ENCODE data around the gene NRG3.

The NRG3 gene

DNA sequence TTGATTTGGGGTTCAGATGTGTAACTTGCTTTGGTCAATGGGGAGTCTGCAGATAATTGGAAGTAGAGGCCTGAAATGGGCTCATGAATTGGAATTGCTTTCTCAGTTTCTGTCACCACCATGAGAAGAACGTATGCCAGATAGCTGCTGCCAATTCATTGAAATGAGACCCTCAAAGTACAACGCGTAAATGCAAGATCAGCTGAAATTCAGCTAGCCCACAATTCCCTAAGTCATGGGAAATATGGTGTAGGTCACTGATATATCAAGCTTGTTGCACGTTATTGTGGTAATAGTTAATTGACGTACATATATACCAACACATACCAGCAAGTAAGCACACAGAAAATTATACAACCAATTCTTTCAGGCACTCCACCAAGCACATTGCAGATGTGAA is 520.0 kb downstream of the NRG3 start:
- DNase-seq (ENCODE audit: low spot score), result no peak
- TF ChIP-seq, protein P1, sequence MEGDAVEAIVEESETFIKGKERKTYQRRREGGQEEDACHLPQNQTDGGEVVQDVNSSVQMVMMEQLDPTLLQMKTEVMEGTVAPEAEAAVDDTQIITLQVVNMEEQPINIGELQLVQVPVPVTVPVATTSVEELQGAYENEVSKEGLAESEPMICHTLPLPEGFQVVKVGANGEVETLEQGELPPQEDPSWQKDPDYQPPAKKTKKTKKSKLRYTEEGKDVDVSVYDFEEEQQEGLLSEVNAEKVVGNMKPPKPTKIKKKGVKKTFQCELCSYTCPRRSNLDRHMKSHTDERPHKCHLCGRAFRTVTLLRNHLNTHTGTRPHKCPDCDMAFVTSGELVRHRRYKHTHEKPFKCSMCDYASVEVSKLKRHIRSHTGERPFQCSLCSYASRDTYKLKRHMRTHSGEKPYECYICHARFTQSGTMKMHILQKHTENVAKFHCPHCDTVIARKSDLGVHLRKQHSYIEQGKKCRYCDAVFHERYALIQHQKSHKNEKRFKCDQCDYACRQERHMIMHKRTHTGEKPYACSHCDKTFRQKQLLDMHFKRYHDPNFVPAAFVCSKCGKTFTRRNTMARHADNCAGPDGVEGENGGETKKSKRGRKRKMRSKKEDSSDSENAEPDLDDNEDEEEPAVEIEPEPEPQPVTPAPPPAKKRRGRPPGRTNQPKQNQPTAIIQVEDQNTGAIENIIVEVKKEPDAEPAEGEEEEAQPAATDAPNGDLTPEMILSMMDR (IDR thresholded peaks at IDR 0.05; ENCODE audit: extremely low read depth, insufficient read depth, missing control alignments), result no peak
- in situ Hi-C loops (cut with MboI; ENCODE audit: low pct_unique_long_range_greater_than_20kb, low sequenced_read_pairs, unreplicated experiment), result no loop called here

DNA sequence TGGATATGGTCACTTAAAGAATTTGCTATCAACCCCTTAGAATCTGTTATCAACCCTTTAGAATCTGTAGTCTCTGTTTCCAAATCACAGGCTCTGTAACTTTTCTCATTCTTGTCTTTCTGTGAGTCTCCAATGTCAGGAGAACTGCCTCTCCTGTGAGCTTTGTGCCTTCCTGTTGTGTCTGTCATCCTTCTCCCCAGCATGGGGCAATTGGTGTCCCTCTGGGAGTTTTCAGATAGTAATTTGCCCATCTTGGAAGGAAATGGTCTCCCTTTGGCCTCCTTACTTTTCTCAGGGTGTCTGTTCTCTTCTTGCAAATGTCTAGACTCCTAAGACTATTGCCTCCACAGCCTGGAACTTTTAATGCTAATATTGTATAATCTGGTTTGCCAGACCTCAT is 521.9 kb downstream of the NRG3 start:
- in situ Hi-C loops (cut with MboI; ENCODE audit: low pct_unique_long_range_greater_than_20kb, low sequenced_read_pairs, unreplicated experiment), result no loop called here
- TF ChIP-seq, protein P1 (IDR thresholded peaks at IDR 0.05; ENCODE audit: extremely low read depth, insufficient read depth, missing control alignments), result no peak
- no peak for DNase-seq (ENCODE audit: low spot score)

DNA sequence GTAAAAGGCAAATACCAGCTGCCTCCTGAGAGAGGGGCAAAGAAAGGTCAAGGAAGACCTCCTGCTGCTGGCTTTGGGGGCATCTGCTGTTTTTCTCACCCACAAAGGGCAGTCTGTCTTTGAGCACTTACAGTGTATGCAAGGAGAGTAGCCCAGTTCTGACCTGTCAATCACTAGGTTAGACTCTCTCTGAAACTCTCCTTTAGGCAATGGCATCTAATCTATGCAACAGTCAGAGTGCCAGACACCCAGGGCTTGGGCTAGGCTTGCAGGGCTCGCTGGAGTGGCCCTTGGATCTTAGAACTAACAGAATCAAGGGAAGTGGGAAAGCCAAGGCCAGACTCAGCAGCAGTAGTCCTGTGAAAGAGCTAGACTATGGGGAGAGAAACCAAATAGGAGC is 522.9 kb downstream of the NRG3 start:
- in situ Hi-C loops (cut with MboI; ENCODE audit: low pct_unique_long_range_greater_than_20kb, low sequenced_read_pairs, unreplicated experiment), result no loop called here
- TF ChIP-seq, protein P1 (IDR thresholded peaks at IDR 0.05; ENCODE audit: extremely low read depth, insufficient read depth, missing control alignments), result no peak
- DNase-seq (ENCODE audit: low spot score), result no peak

DNA sequence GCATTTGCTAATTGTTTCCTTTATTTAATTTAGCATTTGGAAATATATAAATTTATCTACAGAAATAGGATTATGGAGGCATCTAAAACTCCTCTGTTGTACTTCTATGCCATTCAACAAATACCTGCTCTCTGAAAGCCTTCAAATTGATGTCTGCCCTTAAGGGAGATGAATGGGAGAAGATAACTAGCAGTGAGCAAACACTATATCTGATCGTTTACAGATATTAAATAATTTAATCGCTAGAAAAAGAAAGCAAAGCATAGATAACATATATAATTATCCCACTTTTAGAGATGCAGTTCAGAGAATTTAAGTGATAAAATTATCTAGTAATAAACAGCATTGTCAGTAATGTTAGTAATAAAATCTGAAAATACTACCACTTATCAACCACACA is 524.9 kb downstream of the NRG3 start:
- TF ChIP-seq, protein P1 (IDR thresholded peaks at IDR 0.05; ENCODE audit: extremely low read depth, insufficient read depth, missing control alignments), result no peak
- DNase-seq (ENCODE audit: low spot score), result no peak
- in situ Hi-C loops (cut with MboI; ENCODE audit: low pct_unique_long_range_greater_than_20kb, low sequenced_read_pairs, unreplicated experiment), result no loop called here

DNA sequence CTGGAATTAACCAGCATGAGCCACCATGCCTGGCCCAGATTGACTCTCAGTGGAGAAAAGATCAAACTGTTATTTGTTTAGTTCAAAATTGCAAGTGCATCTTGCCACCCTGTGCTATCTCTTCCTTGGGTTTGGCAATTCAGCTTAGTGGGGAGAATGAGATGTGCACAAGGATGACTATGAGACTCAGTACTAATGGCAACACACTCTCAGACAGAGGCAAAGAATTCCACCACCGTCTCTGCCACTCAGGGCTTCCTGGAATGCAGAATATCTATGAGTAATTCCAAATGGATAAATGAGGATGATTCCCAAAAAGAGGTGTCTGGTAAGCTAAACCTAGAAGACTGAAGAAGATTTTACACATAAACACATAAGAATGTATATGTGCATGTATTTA is 525.8 kb downstream of the NRG3 start:
- in situ Hi-C loops (cut with MboI; ENCODE audit: low pct_unique_long_range_greater_than_20kb, low sequenced_read_pairs, unreplicated experiment), result no loop called here
- no peak for DNase-seq (ENCODE audit: low spot score)
- TF ChIP-seq, protein P1 (IDR thresholded peaks at IDR 0.05; ENCODE audit: extremely low read depth, insufficient read depth, missing control alignments), result no peak

DNA sequence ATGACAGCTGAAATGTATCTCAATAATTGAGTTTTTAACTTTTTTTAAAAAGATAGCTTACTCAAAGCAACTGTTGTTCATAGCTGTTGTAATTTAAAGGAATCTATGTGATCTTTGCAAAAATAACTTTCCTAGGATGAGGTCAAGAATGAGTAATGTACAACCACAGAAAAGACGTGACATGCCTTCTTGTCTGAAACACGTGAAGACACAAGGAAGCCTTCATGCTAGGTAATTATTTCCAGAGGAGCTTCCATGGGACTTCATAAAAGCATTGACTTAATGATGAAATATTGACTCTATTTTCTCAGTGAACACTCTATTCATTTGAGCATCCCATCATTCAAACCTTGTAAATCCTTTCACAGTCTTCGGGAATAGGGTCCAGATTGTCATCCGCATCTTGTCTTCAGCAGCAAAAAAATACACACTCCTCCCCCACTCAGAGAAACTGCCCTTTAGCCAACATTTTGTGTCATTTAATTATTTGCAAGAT is 528.0 kb downstream of the NRG3 start:
- TF ChIP-seq, protein P1 (IDR thresholded peaks at IDR 0.05; ENCODE audit: extremely low read depth, insufficient read depth, missing control alignments), result no peak
- in situ Hi-C loops (cut with MboI; ENCODE audit: low pct_unique_long_range_greater_than_20kb, low sequenced_read_pairs, unreplicated experiment), result no loop called here
- DNase-seq (ENCODE audit: low spot score), result no peak

DNA sequence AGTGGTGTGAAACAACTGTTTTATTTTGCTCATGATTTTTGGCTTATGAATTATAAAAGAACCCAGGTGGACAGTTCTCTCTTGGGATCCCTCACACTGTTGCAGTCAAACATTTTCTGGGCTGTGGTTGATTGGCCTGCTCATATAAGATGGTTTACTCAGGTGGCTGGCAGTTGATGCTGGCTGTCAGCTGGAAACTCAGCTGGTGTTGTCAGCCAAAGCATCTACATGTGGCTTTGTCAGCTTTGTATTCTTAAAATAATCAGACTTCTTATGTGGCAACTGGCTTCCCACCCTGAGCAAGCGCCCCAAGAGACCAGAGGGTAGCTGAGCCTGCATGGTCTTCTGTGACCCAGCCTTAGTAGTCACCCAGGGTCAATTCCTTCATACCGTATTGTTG is 534.7 kb downstream of the NRG3 start:
- no peak for DNase-seq (ENCODE audit: low spot score)
- TF ChIP-seq, protein P1 (IDR thresholded peaks at IDR 0.05; ENCODE audit: extremely low read depth, insufficient read depth, missing control alignments), result no peak
- in situ Hi-C loops (cut with MboI; ENCODE audit: low pct_unique_long_range_greater_than_20kb, low sequenced_read_pairs, unreplicated experiment), result no loop called here

All from GM13977 (cell line).